T1000 (cell line): ENCODE results near the gene FGF18.
"Not testable (repeated sequence)": the region's sequence is repeated elsewhere in the genome, so short reads cannot be mapped to it uniquely, and the experiment has no call there.

Source experiments
- DNase-seq: peaks from one replicate; lab custom pipeline; 2025; ENCODE audit warnings: mixed read lengths; lab: John Stamatoyannopoulos, UW

FGF18 gene, protein sequence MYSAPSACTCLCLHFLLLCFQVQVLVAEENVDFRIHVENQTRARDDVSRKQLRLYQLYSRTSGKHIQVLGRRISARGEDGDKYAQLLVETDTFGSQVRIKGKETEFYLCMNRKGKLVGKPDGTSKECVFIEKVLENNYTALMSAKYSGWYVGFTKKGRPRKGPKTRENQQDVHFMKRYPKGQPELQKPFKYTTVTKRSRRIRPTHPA

GRCh38 chr5:171418982-171419687 lies at the start of gene FGF18:
TSS of gene FGF18 (plus strand) at chr5:171419647. CDS start at chr5:171420200, 553 bp downstream.
- peak; percentile 68 for DNase-seq

GRCh38 chr5:171369898-171370297 lies 49.5 kb upstream of the FGF18 start:
- DNase-seq, result no peak

DNA sequence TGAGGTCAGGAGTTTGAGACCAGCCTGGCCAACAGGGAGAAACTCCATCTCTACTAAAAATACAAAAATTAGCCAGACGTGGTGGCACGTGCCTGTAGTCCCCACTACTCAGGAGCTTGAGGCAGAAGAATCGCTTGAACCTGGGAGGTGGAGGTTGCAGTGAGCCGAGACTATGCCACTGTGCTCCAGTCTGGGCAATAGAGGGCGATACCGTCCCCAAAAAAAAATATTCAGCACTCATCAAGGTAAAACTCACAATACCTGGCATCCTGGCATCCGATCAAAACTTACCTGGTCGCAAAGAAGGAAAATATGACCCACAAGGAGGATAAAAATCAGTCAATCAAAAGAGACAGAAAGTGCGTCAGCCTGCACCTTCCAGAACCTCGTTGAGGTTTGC lies 48.6 kb upstream of the FGF18 start:
- DNase-seq, result not testable (repeated sequence)

- DNase-seq, result no peak
Measured at GRCh38 chr5:171371326-171371725, 48.1 kb upstream of the FGF18 start.

GRCh38 chr5:171379961-171380360 lies 39.5 kb upstream of the FGF18 start:
- DNase-seq, result no peak

DNA sequence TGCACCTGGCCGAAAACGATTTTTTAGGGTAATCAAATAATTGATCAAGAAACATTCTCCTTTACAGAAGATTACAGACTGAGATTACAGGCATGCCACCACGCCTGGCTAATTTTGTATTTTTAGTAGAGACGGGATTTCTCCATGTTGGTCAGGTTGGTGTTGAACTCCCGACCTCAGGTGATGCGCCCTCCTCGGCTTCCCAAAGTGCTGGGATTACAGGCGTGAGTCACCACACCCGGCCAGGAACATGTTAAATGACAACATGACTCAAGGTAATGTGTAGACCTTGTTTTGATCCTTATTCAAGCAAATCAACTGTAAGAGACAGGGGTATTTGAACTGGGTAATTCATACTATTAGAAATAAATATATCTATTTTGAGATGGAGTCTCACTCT lies 35.0 kb upstream of the FGF18 start:
- not testable (repeated sequence) for DNase-seq

GRCh38 chr5:171384999-171385398 lies 34.4 kb upstream of the FGF18 start:
- not testable (repeated sequence) for DNase-seq

DNA sequence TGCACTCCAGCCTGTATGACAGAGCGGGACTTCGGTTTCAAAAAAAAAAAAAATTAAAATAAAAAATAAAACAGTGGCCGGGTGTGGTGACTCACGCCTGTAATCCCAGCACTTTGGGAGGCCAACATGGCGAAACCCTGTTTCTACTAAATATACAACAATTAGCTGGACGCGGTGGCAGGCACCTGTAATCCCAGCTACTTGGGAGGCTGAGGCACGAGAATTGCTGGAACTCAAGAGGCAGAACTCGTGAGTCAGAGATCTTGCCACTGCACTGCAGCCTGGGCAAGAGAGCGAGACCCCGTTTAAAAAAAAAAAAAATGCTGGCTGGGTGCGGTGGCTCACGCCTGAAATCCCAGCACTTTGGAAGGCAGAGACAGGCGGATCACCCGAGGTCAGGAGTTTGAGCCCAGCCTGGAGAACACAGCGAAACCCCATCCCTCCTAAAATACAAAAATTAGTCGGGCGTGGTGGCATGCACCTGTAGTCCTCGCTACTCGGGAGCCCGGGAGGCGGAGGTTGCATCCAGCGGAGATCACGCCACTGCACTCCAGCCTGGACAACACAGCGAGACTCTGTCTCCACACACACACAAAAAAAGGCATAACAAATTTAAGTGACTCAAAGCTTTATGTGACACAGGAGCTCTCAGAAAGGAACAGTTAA lies 33.3 kb upstream of the FGF18 start:
- DNase-seq, result no peak

DNA sequence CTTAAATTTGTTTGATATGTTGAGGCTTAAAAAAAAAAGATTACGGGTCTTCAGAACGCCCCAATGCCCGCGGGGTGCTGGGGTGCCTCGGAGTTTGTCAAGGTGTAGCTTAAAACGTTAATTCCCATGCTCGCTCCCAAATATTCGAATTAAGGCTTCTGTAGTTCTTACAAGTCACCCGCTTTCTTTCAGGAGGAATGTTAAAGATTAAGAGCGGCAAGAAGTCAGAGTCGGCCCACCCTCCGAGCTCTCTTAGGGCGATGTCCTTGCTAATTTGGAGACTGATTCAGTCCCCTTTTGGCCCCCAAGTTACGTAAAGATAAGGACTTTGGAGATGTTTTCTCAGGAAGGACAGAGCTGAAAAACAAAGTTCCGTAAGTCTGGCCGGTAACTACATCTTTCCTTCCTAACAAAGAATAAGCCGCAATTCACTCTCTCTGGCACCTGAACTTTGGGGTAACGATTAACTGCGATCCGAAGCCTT lies 32.5 kb upstream of the FGF18 start:
- no peak for DNase-seq

DNA sequence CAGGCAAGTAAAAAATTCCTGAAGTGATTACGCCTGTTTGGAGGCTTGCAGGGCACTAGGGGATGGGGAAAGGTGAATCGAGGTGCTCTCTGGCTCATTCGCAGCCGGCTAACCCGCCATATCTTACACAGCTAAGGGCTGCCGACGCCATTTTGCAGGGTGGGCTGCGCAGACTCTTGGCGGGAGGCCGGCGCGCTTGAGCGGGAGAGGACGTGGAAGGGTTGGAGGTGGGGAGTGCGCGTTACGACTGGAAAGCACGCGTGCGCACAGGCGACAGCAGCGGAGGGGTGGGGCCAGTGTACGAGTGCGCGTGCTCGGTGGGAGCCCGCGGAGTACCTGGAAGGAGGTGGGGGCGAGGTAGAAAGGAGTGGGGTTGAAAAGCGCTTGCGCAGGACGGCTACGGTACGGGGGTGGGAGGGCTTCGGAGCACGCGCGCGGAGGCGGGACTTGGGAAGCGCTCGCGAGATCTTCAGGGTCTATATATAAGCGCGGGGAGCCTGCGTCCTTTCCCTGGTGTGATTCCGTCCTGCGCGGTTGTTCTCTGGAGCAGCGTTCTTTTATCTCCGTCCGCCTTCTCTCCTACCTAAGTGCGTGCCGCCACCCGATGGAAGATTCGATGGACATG lies 32.0 kb upstream of the FGF18 start, which contains the start of gene NPM1:
NPM1 (plus strand) TSS at position 505 of the 625 bp plus-strand sequence; CDS start at position 605, 100 bp downstream.
- peak; percentile 98 for DNase-seq

- DNase-seq, result peak; percentile 79
Measured at GRCh38 chr5:171387970-171388815, 31.3 kb upstream of the FGF18 start.

DNA sequence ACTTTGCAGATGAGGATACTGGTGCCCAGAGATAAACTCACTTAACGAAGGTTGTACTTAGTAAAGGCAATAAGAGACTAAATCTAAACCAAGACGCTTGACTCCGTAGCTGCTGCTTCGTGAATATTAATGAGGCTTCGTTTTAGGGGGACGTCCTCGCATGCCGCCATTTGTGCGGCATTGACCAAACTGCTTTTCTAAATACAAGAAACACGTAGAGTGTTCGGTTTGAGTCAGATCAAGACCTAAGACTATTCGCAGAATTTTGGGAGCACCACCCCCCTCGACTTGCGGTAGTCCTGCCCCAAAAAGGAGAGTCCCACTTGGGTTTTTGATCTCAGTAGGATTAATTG lies 30.7 kb upstream of the FGF18 start:
- no peak for DNase-seq

DNA sequence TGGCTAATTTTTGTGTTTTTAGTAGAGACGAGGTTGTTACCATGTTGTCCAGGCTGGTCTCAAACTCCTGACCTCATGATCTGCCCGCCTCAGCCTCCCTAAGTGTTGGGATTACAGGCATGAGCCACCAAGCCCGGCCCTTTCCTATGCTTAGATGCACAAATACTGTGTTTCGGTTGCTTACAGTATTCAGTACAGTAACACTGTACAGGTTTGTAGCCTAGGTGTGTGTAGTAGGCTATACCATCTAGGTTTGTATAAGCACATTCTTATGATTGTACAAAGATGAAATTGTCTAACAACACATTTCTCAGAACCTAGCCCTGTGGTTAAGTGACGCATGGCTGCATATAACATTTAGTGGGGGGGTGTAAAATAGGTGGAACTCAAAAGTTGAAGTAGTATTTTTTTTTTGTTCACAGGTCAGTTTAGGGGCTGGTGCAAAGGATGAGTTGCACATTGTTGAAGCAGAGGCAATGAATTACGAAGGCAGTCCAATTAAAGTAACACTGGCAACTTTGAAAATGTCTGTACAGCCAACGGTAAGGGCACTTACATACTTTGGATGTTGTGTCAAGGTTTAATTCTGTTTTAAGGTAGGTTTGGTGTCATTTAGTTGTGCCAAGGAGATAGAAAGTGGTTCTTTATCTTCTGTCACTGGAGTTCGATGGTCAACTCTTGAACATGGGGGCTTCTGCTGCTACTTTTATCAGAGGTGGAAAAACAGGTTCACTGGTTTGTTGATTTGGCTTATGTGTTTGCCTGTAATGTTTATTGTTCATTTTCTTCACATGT lies 28.4 kb upstream of the FGF18 start:
- no peak for DNase-seq

- DNase-seq, result no peak
Measured at GRCh38 chr5:171391996-171392577, 27.4 kb upstream of the FGF18 start.

DNA sequence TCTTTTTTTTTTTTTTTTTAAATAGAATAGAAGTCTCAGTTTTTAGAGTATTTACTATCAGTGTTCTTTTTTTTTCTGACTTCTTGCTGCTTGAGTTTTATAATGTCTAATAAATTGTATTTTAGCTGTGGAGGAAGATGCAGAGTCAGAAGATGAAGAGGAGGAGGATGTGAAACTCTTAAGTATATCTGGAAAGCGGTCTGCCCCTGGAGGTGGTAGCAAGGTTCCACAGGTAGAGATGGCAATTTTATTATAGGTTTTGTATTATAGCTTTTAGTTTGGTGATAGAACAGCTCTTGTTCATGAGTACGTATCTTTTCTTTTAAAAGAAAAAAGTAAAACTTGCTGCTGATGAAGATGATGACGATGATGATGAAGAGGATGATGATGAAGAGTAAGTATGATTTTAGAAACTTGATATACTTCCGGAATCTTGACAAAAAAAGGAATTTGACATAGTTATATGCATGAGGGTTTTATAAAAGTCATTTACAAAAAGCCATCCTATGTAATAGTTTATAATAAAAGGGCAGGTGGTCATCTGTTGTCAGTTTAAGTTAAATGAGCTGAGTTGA lies 26.8 kb upstream of the FGF18 start:
- no peak for DNase-seq

DNA sequence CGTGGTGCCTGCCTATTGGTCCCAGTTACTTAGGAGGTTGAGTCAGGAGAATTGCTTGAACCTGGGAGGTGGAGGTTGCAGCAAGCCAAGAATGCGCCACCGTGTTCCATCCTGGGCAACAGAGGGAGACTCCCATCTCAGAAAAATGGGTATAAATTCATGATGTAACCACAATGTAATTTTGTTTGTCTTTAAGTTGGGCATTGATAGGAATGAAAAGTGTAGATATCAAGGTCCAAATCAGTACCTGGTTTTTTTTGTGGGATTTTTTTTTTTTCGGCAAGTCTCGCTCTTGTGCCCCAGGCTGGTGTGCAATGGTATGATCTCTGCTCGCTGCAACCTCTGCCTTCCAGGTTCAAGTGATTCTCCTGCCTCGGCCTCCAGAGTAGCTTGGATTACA lies 24.4 kb upstream of the FGF18 start:
- no peak for DNase-seq

GRCh38 chr5:171396583-171396982 lies 22.9 kb upstream of the FGF18 start:
- not testable (repeated sequence) for DNase-seq

DNA sequence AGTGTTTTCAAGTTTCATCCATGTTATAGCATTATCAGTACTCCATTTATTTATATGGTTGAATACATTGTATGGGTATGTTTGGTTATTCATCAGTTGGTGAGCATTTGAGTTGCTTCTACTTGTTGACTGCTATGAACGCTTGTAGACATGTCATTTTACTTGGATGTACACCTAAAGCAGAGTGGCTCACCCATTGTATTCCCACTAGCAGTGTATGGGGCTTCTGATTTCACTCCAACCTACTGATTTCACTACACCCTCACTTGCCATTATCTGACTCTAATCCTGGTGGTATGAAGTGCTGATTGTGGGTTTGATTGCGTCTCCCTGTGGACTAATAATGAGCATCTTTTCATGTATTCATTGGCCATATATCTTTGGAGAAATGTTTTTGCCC lies 22.3 kb upstream of the FGF18 start:
- no peak for DNase-seq

GRCh38 chr5:171397599-171397998 lies 21.8 kb upstream of the FGF18 start:
- no peak for DNase-seq

GRCh38 chr5:171398660-171399059 lies 20.8 kb upstream of the FGF18 start:
- not testable (repeated sequence) for DNase-seq
